Measurements from ENCODE around the gene SERPINB1. TPM values are rescaled to one million over a fixed set of nuclear protein-coding genes. Genes with fewer than 3 reads are reported as not detected.

The SERPINB1 gene
- total and polyA plus RNA-seq, 2 donors (not counting 3 experiments of a cell fraction or from before 2014, with no cell fraction given) = 6.7 to 24.0 TPM

DNA sequence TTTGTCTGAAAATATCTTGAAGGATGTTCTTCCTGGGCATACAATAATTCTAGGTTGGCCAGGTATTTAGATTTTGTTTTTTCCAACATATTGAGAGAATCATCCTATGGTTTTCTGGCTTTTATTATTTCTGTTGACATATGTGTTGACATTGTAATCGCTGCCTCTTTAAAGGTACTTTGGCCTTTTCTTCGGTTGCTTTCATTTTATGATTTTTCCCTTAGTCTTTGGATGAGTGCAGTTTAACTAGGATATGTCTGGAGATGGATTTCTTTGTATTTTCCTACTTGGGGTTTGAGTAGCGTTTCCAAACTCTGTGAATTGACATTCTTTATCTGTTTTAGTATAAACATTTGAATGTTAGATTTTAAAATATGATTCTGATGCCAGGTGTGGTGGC lies 11.5 kb downstream of the SERPINB1 start:
- H3K79me2 ChIP-seq (ENCODE audit: control insufficient read depth, insufficient read depth, low read length) = no peaks in the 10 kb centered on the region
- H4K20me1 ChIP-seq (replicated peaks; ENCODE audit: control insufficient read depth, extremely low read depth, insufficient read depth, low read length) = no peaks in the 10 kb centered on the region
- H3K9me1 ChIP-seq (replicated peaks; ENCODE audit: control insufficient read depth, extremely low read depth, insufficient read depth, low read length) = no peaks in the 10 kb centered on the region
- H3K4me1 ChIP-seq (ENCODE audit: control insufficient read depth, extremely low read depth, insufficient read depth, low read length) = peaks cover 16% of the 10 kb centered on the region
- intact Hi-C loops (cut with micrococcal nuclease) = no loop called here
- ChIA-PET POLR2A (no interaction called here), CTCF (interaction anchor here (1.8 kb wide), 2 partner anchors 9 to 39 kb away, joined by 7 to 11 read pairs; no protein-coding TSS in a partner anchor)
- dilution Hi-C loops (cut with MboI; ENCODE audit: extremely low pct_ligation_motif_present, low sequenced_read_pairs) = no loop called here
- TF ChIP-seq FOS (IDR thresholded peaks at IDR 0.05; ENCODE audit: borderline replicate concordance, insufficient read depth, low read length) = no peak
- no peak for TF ChIP-seq POLR2AphosphoS5 (IDR thresholded peaks at IDR 0.05; ENCODE audit: insufficient read depth, low read depth, low read length)
- no peak for TF ChIP-seq EZH2 (IDR thresholded peaks at IDR 0.05; ENCODE audit: borderline replicate concordance, low read depth, low read length, severe bottlenecking)
- BruUV-seq (replicated peaks) = no TSS peak
- FAIRE-seq (no peak), DNase-seq (ENCODE audit: low read depth, low spot score) (no peak)
- H3K9ac ChIP-seq (replicated peaks; ENCODE audit: extremely low read depth, insufficient read depth, low read length) = no peak overlapping the region
- no peaks in the 10 kb centered on the region for H3K27me3 ChIP-seq (ENCODE audit: control insufficient read depth in 2 of 2, insufficient read depth in 2 of 2, low read length in 2 of 2)
- peaks cover 0 to 4% of the 10 kb centered on the region in 2 experiments for H3K36me3 ChIP-seq (ENCODE audit: control insufficient read depth in 2 of 2, extremely low read depth in 1 of 2, insufficient read depth in 2 of 2, low read length in 2 of 2)
- no peak overlapping the region for H3K27ac ChIP-seq (ENCODE audit: insufficient read depth, low read depth, low read length)
- no peaks in the 10 kb centered on the region for H3K9me3 ChIP-seq (replicated peaks; ENCODE audit: control insufficient read depth, insufficient read depth, low read length)
- no peak overlapping the region for H2AFZ ChIP-seq (ENCODE audit: low read depth, low read length)
- no peak overlapping the region for H3K4me2 ChIP-seq (ENCODE audit: insufficient read depth, low read length)
- no peak overlapping the region for H3K4me3 ChIP-seq (replicated peaks in 1 of 3; ENCODE audit: insufficient read depth in 1 of 3, low read depth in 1 of 3, low read length in 3 of 3)

DNA sequence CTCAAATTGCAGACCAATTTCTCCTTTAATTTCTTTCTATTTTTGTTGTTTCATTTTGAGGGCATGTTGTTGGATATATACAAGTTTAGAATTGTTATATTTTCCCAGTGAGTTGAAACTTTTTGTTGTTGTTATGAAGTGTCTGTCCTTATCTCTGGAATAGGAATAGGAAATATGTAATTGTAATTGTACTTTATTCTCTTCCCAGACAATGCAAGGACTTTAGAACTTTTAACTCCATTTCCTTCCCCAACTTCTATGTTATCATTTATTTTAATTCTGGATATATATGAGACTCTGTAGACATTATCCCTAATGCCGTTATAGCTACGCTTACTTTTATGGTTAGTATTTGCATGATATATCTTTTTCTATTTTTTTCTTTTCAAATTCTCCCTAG lies 12.4 kb downstream of the SERPINB1 start:
- peaks cover 16% of the 10 kb centered on the region for H3K4me1 ChIP-seq (ENCODE audit: control insufficient read depth, extremely low read depth, insufficient read depth, low read length)
- H3K27ac ChIP-seq (ENCODE audit: insufficient read depth, low read depth, low read length) = no peak overlapping the region
- no TSS peak for BruUV-seq (replicated peaks)
- DNase-seq (ENCODE audit: low read depth, low spot score) = peak; percentile 56
- H4K20me1 ChIP-seq (replicated peaks; ENCODE audit: control insufficient read depth, extremely low read depth, insufficient read depth, low read length) = no peaks in the 10 kb centered on the region
- H3K36me3 ChIP-seq (ENCODE audit: control insufficient read depth in 2 of 2, extremely low read depth in 1 of 2, insufficient read depth in 2 of 2, low read length in 2 of 2) = no peaks in the 10 kb centered on the region
- H2AFZ ChIP-seq (ENCODE audit: low read depth, low read length) = no peak overlapping the region
- dilution Hi-C loops (cut with MboI; ENCODE audit: extremely low pct_ligation_motif_present, low sequenced_read_pairs) (no loop called here), intact Hi-C loops (cut with micrococcal nuclease) (no loop called here)
- ChIA-PET CTCF (interaction anchor here (0.8 to 1.8 kb wide), 5 partner anchors 10 to 38 kb away, joined by 4 to 11 read pairs (median 6); no protein-coding TSS in a partner anchor), POLR2A (no interaction called here)
- no peaks in the 10 kb centered on the region for H3K9me1 ChIP-seq (replicated peaks; ENCODE audit: control insufficient read depth, extremely low read depth, insufficient read depth, low read length)
- H3K9ac ChIP-seq (replicated peaks; ENCODE audit: extremely low read depth, insufficient read depth, low read length) = no peak overlapping the region
- H3K4me3 ChIP-seq (replicated peaks in 1 of 3; ENCODE audit: insufficient read depth in 1 of 3, low read depth in 1 of 3, low read length in 3 of 3) = no peak overlapping the region
- no peaks in the 10 kb centered on the region for H3K9me3 ChIP-seq (replicated peaks; ENCODE audit: control insufficient read depth, insufficient read depth, low read length)
- H3K27me3 ChIP-seq (ENCODE audit: control insufficient read depth in 2 of 2, insufficient read depth in 2 of 2, low read length in 2 of 2) = no peaks in the 10 kb centered on the region
- peak overlapping the region; percentile 37 for H3K4me2 ChIP-seq (ENCODE audit: insufficient read depth, low read length)
- no peaks in the 10 kb centered on the region for H3K79me2 ChIP-seq (ENCODE audit: control insufficient read depth, insufficient read depth, low read length)
- no peak for FAIRE-seq
- TF ChIP-seq EZH2 (IDR thresholded peaks at IDR 0.05; ENCODE audit: borderline replicate concordance, low read depth, low read length, severe bottlenecking) = no peak
- TF ChIP-seq, protein P1, sequence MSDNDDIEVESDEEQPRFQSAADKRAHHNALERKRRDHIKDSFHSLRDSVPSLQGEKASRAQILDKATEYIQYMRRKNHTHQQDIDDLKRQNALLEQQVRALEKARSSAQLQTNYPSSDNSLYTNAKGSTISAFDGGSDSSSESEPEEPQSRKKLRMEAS (IDR thresholded peaks at IDR 0.05; ENCODE audit: insufficient read depth, insufficient read length) = no peak
- TF ChIP-seq GATA2 (IDR thresholded peaks at IDR 0.05; ENCODE audit: insufficient read depth, insufficient read length, low read depth, low read length) = peak; percentile 38
- TF ChIP-seq MYC (IDR thresholded peaks at IDR 0.05; ENCODE audit: low read depth, low read length) = no peak
- TF ChIP-seq JUN (IDR thresholded peaks at IDR 0.05; ENCODE audit: borderline replicate concordance, insufficient read depth, insufficient read length, low read depth) = no peak
- TF ChIP-seq POLR2A (IDR thresholded peaks at IDR 0.05; ENCODE audit: low read depth, low read length) = no peak
- TF ChIP-seq FOS (IDR thresholded peaks at IDR 0.05; ENCODE audit: borderline replicate concordance, insufficient read depth, low read length) = no peak
- no peak for TF ChIP-seq POLR2AphosphoS5 (IDR thresholded peaks at IDR 0.05; ENCODE audit: insufficient read depth, low read depth, low read length)

Measured in endothelial cell of umbilical vein (primary cell).